ENCODE measurements around the gene XPO6.

Gene XPO6

DNA sequence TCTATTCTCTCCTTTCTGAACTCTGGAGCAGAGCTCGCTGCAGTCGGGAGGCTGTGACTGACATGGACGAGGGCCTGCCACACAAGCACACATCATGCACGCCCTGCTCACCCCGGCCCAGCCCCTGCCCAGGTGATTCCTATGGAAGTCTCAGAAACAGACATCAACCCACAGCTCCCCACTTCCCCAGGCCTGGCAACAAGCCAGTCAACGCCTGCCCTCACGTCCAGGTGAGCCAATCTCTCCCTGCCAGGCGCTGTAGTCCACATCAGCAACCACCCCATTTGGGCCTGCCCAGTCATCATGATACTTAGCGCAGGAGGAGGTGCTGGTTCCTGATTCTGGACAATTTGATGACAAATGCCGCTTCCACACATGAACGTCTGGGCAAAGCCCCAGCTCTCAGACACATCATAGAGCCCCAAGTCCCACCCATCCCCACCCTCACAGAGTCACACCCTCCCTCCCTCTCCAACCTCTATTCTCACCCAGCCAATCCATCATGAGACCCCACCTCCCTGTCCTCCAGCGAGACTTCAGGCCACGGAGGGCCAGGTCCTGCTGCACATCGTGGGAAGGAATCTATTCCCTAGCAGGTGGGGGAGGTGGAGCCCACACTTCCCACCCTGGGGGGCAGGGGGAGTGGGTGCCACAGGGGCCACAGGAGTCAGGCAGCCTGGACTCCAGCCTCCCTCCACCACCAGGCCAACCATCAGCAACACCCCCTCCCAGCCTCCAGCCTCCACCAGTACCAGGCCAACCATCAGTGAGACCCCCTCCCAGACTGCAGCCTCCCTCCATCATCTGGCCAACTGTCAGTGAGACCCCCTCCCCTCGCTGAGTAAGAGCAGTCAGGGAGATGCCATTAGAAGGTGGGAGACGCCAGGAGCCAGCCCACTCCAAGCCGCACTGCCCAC lies 114.5 kb downstream of the XPO6 start:
- DNase-seq (ENCODE audit: low read depth in 1 of 2, low spot score in 1 of 2) = no peak
- Histone ChIP-seq H3K27ac (replicated peaks) (no peak overlapping the region), H3K27me3 (ENCODE audit: insufficient read depth, poor library complexity, severe bottlenecking) (no peaks in the 10 kb centered on the region), H3K4me3 (replicated peaks; ENCODE audit: insufficient read depth, low read length) (no peak overlapping the region)
- TF ChIP-seq POLR2AphosphoS5 (IDR thresholded peaks at IDR 0.05; ENCODE audit: low read depth) = no peak
- TF ChIP-seq SPI1 (IDR thresholded peaks at IDR 0.05; ENCODE audit: borderline replicate concordance, low read depth) = no peak

DNA sequence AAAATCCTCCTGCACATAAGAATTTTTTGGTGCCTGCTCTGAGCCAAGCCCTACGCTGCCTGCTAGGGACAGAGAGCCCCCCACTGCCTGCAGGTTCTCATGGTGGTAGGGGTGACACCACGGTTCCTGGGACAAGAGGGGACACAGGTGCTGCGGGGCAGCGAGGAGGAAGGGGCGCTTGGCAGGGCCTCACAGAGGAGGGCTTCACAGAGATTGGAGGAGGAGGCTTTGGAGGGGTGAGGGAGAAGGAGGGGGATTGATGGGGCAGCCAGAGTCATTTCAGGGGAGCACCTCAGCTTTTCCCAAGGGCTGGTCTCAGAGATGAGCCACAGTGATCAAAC lies 118.4 kb downstream of the XPO6 start:
- TF ChIP-seq POLR2AphosphoS5 (IDR thresholded peaks at IDR 0.05; ENCODE audit: low read depth) (no peak), SPI1 (IDR thresholded peaks at IDR 0.05; ENCODE audit: borderline replicate concordance, low read depth) (no peak), GABPA (IDR thresholded peaks at IDR 0.05; ENCODE audit: low read depth) (no peak)
- TF ChIP-seq, protein P1, sequence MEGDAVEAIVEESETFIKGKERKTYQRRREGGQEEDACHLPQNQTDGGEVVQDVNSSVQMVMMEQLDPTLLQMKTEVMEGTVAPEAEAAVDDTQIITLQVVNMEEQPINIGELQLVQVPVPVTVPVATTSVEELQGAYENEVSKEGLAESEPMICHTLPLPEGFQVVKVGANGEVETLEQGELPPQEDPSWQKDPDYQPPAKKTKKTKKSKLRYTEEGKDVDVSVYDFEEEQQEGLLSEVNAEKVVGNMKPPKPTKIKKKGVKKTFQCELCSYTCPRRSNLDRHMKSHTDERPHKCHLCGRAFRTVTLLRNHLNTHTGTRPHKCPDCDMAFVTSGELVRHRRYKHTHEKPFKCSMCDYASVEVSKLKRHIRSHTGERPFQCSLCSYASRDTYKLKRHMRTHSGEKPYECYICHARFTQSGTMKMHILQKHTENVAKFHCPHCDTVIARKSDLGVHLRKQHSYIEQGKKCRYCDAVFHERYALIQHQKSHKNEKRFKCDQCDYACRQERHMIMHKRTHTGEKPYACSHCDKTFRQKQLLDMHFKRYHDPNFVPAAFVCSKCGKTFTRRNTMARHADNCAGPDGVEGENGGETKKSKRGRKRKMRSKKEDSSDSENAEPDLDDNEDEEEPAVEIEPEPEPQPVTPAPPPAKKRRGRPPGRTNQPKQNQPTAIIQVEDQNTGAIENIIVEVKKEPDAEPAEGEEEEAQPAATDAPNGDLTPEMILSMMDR (IDR thresholded peaks at IDR 0.05; ENCODE audit: insufficient read depth, low read length) = no peak
- TF ChIP-seq, protein P2, sequence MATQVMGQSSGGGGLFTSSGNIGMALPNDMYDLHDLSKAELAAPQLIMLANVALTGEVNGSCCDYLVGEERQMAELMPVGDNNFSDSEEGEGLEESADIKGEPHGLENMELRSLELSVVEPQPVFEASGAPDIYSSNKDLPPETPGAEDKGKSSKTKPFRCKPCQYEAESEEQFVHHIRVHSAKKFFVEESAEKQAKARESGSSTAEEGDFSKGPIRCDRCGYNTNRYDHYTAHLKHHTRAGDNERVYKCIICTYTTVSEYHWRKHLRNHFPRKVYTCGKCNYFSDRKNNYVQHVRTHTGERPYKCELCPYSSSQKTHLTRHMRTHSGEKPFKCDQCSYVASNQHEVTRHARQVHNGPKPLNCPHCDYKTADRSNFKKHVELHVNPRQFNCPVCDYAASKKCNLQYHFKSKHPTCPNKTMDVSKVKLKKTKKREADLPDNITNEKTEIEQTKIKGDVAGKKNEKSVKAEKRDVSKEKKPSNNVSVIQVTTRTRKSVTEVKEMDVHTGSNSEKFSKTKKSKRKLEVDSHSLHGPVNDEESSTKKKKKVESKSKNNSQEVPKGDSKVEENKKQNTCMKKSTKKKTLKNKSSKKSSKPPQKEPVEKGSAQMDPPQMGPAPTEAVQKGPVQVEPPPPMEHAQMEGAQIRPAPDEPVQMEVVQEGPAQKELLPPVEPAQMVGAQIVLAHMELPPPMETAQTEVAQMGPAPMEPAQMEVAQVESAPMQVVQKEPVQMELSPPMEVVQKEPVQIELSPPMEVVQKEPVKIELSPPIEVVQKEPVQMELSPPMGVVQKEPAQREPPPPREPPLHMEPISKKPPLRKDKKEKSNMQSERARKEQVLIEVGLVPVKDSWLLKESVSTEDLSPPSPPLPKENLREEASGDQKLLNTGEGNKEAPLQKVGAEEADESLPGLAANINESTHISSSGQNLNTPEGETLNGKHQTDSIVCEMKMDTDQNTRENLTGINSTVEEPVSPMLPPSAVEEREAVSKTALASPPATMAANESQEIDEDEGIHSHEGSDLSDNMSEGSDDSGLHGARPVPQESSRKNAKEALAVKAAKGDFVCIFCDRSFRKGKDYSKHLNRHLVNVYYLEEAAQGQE (IDR thresholded peaks at IDR 0.05; ENCODE audit: insufficient replicate concordance, low read depth) = no peak

DNA sequence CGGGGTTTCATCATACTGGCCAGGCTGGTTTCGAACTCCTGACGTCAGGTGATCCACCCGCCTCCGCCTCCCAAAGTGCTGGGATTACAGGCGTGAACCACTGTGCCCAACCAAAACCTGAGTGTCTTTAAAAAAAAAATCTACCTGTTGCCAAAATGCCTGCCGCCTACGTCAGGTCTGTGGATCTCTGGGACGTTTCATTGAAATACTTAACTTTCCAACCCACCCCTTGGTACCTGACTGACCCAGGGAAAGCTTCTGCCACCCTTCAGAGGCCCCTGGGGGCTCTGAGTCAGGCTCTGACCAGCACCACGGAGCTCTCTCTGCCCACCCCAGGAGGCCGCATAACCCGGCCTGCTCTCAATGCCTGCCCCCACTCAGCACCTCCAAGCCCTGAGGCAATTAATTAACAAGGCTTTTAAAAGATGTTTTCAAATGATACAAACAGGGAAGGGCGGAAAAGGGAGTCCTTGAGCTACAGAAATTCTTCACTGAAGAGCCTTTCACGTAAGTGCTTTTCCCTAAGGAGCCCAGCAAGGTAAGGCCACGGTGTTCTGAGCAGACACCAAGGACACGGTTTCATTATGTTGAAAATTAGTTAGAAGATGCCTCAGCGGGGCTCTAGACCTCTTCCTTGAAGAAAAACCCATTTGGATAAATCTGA lies 118.9 kb downstream of the XPO6 start:
- Histone ChIP-seq H3K27me3 (ENCODE audit: insufficient read depth, poor library complexity, severe bottlenecking) (no peaks in the 10 kb centered on the region), H3K4me3 (replicated peaks; ENCODE audit: insufficient read depth, low read length) (no peak overlapping the region), H3K27ac (replicated peaks) (no peak overlapping the region)
- TF ChIP-seq, protein P1 (IDR thresholded peaks at IDR 0.05; ENCODE audit: insufficient read depth, low read length) = no peak
- TF ChIP-seq GABPA (IDR thresholded peaks at IDR 0.05; ENCODE audit: low read depth) = no peak
- DNase-seq (ENCODE audit: low read depth in 1 of 2, low spot score in 1 of 2) = no peak

More for the DNA sequence above, 118.4 kb downstream of the XPO6 start:
- Histone ChIP-seq H3K27me3 (ENCODE audit: insufficient read depth, poor library complexity, severe bottlenecking) (no peaks in the 10 kb centered on the region), H3K27ac (replicated peaks) (no peak overlapping the region), H3K4me3 (replicated peaks; ENCODE audit: insufficient read depth, low read length) (no peak overlapping the region)
- DNase-seq (ENCODE audit: low read depth in 1 of 2, low spot score in 1 of 2) = no peak

DNA sequence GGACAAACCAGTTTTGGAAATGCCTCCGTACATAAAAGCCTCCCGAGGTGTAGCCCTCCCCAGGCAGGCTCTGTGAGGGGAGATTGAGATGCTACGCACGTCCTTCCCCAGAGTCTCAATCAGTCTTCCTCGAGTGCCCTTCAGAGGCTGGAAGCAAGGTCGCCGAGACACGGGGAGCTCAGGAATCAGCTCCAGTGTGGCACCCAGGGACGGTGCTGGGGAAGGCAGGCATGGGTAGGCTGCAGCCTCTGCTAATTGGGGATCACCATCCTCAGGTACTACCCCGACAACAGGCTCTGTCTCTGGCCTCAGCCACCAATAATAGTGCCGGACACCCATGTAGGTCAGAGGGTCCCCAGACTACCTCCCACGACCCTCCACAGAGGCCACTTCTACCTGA lies 120.1 kb downstream of the XPO6 start:
- H3K27ac ChIP-seq (replicated peaks) = no peak overlapping the region
- TF ChIP-seq, protein P2 (IDR thresholded peaks at IDR 0.05; ENCODE audit: insufficient replicate concordance, low read depth) = no peak
- TF ChIP-seq, protein P1 (IDR thresholded peaks at IDR 0.05; ENCODE audit: insufficient read depth, low read length) = no peak
- TF ChIP-seq POLR2AphosphoS5 (IDR thresholded peaks at IDR 0.05; ENCODE audit: low read depth) (no peak), GABPA (IDR thresholded peaks at IDR 0.05; ENCODE audit: low read depth) (no peak), SPI1 (IDR thresholded peaks at IDR 0.05; ENCODE audit: borderline replicate concordance, low read depth) (no peak)
- no peaks in the 10 kb centered on the region for H3K27me3 ChIP-seq (ENCODE audit: insufficient read depth, poor library complexity, severe bottlenecking)
- H3K4me3 ChIP-seq (replicated peaks; ENCODE audit: insufficient read depth, low read length) = no peak overlapping the region
- DNase-seq (ENCODE audit: low read depth in 1 of 2, low spot score in 1 of 2) = no peak

All from HL-60 (cell line).